GM21529 (cell line): Measurements from ENCODE around the gene MLPH.
"Not testable (repeated sequence)": the region's sequence is repeated elsewhere in the genome, so short reads cannot be mapped to it uniquely, and the experiment has no call there.

Source experiments
- ATAC-seq: cut with Tn5 transposase; IDR thresholded peaks from one replicate; pipeline ENCODE4 v1.9.1; 2021; ENCODE audit not compliant: unreplicated experiment

The MLPH gene

DNA sequence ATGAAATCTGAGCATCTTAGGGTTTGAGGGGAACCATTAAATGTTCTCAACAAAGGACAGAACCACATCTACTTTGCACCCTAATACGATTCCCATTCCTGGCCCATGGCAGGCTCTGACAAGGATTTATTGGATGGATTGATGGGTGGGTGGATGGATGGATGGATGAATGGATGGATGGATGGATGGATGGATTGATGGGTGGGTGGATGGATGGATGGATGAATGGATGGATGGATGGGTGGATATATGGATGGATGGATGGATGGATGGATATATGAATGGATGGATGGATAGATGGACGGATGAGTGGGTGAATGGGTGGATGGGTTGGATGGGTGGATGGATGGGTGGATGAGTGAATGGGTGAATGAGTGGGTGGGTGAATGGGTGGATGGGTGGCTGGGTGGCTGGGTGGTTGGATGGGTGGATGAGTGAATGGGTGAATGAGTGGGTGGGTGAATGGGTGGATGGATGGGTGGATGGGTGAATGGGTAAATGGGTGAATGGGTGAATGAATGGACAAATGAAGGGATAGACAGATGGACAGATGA is 29.6 kb upstream of the MLPH start:
- ATAC-seq = no peak

- no peak for ATAC-seq
These were observed 28.5 kb upstream of the MLPH start for GRCh38 chr2:237458519-237458918.

- ATAC-seq = no peak
These were observed 27.8 kb upstream of the MLPH start for GRCh38 chr2:237459226-237459625.

DNA sequence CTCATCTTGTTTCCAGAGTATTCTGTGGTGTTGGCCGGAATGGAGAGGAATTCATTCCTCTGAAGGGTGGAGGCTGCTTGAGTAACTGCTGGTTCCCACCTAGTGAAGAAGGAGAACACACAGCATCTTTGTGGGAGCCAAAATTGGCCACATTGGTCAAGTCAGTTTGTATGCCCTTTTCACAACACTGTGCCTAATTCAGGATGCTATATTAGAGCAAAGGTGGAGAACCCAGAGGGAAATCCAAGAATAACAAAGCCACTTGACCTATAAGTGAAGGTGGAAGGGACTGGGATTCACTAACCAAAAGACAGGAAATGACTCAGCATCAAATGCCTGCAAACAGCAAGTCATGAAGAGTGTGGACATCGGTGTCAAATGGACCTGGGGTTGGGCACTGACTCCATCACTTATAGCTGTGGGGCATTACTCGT is 27.3 kb upstream of the MLPH start:
- no peak for ATAC-seq

DNA sequence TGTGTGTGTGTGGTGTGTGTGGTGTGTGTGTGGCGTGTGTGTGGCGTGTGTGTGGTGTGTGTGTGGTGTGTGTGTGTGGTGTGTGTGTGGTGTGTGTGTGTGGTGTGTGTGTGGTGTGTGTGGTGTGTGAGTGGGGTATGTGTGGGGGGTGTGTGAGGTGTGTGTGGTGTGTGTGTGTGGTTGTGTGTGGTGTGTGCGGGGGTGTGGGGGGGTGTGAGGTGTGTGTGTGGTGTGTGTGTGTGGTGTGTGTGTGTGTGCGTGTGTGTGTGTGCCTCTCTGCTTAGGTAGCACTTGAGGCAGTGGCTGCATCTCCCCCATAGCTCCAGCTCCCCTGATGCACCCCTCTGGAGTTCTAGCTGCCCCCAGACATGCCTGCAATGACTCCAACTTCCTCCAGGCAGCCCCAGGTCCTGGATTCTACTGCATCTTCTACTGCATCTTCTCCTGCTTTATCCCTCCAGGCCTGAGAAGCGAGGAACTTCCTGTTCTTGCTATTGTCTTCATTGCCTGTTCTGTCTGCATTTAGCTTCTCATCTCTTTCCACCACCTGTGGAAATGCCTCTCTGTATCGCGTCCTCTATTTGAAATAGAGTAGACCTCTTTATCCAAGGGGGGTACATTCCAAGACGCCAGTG is 22.2 kb upstream of the MLPH start:
- no peak for ATAC-seq

- ATAC-seq = no peak
These were observed 21.4 kb upstream of the MLPH start for GRCh38 chr2:237465515-237466148.

DNA sequence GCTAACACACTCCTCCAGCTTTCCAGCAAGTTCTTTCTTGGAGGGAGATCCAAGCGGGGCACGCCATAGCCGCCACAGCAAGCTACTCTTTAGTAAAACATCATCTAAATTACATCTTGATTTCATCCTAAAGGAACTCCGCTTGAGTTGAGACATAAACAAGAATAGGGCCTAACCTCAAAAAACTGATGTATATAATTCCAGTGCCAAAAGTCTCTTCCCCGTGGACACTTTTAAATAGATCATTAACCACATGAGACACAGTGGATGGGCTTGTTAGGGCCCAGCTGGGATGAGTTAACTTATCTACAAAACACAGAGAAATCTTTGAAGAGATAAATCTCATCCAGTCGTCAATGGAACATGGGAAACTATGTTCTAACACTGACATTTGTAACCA is 20.8 kb upstream of the MLPH start:
- no peak for ATAC-seq

DNA sequence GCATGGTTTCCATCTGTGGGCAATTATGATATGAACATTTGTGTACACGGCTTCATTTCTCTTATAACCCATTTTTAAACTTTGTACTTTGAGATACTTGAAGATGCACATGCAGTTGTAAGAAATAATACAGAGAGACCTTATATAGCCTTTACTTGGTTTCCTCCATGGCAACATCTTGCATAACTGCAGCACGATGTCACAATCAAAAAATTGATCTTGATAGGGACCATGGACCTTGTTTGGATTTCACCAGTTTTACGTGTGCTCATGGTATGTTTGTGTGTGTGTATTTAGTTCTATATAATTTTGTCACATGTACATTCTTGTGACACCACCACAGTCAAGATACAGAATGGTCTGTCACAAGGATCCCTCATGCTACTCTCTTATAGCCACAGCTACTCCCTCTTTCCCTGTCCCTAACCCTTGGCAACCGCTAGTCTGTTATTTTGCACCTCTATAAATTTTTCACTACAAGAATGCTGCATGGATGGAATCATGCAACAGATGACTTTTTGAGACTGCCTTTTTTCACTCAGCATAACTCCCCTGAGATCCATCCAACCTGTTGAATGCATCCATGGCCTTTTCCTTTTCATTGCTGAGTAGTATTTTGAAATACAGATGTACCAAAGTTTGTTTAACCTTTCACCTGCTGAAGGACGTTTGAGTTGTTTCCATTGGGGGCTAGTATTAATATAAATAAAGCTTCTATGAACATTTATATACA is 19.4 kb upstream of the MLPH start:
- ATAC-seq = no peak

DNA sequence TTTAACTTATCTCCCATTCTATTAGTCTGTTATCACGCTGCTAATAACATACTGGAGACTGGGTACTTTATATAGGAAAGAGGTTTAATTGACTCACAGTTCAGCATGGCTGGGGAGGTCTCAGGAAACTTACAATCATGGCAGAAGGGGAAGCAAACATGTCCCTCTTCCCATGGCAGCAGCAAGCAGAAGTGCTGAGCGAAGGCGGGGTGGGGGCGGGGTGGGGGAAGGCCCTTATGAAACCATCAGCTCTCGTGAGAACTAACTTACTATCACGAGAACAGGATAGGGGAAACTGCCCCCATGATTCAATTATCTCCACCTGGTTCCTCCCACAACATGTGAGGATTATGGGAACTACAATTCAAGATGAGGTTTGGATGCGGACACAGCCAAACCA is 17.6 kb upstream of the MLPH start:
- ATAC-seq = not testable (repeated sequence)

GRCh38 chr2:237469849-237470248 is 17.2 kb upstream of the MLPH start:
- ATAC-seq = no peak

- ATAC-seq = no peak
These were observed 16.1 kb upstream of the MLPH start for GRCh38 chr2:237470914-237471313.

DNA sequence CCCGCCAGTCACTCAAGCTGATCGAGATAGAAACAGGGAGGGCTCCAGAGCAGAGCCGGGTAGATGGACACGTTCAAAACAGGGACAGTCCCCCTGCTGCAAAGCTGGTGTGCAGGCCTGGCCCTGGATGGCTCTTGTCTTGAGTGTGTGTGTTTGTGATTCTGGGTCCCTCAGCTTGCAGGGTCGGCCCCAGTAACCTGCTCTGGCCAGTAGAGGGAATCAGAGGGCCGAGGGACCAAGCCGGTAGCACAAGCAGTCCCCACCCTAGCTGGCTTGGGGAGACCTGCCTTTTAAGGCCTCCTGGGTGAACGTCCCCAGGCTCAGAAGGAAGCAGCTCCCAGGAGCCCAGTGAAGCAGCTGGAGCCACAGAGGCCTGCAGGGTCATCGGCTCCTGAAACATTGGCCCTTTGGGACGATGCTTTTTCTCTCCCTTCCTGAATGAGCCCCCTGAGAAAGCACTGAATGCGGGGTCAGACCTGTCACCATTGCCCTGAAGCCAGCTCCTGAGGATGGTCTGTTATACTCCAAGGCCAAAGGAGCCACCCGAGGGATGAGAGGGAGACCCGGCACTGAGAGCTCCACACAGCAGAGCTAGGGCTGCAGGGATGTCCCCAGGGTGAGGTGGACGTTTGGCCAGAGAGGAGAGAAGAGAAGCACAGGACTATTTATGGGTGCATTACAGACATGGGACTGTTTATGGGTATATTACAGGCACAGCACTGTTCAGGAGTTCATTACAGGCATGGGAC is 15.4 kb upstream of the MLPH start:
- ATAC-seq = no peak

GRCh38 chr2:237472187-237472712 is 14.8 kb upstream of the MLPH start:
- no peak for ATAC-seq

DNA sequence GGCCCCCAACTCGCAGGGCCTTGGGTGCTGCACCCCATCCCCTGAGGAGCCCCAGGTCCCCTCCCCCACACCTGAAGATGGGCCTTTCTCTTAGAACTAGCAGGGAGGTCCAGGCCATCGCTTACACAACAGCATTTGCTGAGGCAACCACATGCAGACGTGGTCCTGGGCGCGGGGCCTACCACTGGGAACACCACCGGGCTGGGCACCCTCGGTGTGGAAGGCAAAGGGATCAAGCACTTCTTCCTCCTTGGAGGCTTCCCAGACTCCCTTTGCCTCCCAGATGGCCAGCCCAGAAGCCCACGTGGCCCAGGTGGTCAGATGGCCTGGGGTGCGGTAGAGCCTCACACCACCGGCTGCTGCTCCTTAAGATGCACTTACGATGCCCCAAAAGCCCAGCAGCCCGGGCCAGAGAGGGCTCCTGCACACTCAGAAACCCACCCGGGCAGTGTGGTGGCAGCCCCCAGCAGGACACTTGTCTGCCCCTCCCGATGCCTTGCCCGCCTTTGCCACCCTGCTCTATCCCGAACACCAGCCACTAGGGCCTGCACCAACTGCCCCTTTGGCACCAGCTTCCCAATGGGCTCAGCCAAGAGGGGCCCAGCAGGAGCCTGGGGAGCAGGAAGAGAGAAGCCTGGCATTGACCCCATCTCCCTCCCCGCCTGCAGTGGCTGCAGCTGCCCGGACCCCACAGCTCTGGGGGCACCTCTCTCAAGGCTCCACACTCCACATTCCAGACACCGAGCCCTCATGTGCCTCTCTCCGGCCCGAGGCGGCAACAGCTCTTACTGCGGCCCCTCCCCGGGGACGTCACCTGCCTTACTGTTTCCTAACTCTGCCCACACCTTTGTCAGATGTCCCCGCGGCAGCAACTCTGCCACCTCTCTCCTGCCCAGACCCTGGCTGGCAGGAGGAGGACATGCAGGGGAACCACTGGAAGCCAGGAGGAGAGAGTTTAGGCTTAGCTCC is 13.9 kb upstream of the MLPH start:
- ATAC-seq = no peak

DNA sequence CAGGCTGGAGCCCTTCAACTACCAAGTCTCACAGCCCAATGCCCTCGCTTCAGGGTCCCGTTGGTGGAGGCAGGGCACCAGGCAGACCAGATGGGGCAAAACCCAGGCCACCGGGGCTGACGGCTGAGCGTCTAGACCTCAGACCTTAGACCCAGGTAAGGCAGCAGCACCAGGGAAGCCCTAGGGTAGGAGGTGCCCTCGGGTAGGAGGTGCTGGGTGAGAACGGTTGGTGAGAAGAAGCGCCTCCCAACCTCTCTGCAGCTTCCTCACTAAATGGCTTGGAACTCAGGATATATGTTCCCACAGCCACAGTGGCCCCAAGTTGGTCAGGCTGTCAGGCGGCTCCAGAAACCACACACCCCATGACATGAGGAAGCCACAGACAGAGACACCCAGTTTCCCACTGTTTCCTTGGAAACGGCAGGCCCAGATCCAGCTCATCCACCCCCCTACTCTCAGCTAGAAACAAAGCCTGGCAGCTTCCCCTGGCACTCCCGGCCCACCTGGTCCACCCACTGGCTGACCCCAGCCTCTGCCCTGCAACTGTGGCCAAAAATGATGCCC is 13.1 kb upstream of the MLPH start:
- ATAC-seq = no peak

- no peak for ATAC-seq
These were observed 12.6 kb upstream of the MLPH start for GRCh38 chr2:237474442-237474911.

DNA sequence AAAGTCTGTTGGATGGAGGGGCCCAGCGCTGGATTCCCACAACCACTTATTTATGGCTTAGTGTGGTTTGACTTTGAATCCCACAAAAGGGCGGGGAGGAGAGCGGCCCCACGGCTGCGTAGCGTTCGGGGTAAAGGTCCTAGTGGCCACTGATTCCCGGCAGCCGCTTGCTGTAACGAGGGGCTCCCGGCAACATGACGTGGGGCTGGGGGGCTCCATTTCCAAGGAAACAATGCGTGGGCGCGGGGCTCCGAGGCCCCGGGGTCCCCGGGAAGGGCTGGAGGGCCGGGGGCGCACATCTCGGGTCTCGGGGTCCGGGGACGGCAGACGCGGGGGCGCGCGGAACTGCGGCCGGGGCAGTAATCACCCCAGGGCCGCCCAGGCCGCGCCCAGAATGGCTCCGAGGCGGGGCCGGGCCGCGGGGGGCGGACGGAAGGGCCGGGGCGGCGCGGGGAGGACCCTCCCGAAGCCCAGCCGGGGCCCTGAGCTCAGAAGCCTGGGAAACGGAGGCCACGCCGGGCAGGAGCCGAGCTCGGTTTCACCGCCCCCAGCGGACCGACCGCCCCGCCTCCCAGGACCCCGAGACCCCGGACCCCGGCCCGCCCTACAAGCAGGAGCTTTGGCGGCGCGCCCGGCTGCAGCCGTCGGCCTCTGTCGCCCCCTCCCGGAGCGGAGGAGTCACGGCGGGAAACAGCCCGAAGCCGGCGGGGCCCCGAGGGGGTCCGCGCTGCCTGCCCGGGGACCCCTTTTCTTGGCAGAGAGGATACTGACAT is 11.9 kb upstream of the MLPH start:
- ATAC-seq = peak; percentile 86

GRCh38 chr2:237475704-237476141 is 11.3 kb upstream of the MLPH start:
- no peak for ATAC-seq

GRCh38 chr2:237478095-237478494 is 9.0 kb upstream of the MLPH start:
- ATAC-seq = no peak
